K562 (cell line): ENCODE data around the gene ACSF3.

Experiments
- CTCF ChIP-seq, 3 experiments: IDR thresholded peaks in 2 of 3; conservative IDR thresholded peaks in 1 of 3; 2 replicates each; pipeline ENCODE4 v1.5.1; 2011 to 2012; ENCODE audit warnings: low read length in 3 of 3, mild to moderate bottlenecking in 3 of 3, control low read depth in 2 of 3, improper control_type of control experiment in 1 of 3, inconsistent platforms in 1 of 3, low read depth in 1 of 3, mixed read lengths in 1 of 3, moderate library complexity in 1 of 3; ENCODE audit not compliant: insufficient read depth in 2 of 3
- MTF1 ChIP-seq: fragments of 250-450 bp; sonication (Bioruptor Pico); IDR thresholded peaks from 2 replicates; pipeline ENCODE4 v1.9.0; 2021; ENCODE audit warnings: moderate library complexity, mild to moderate bottlenecking, inconsistent platforms, borderline replicate concordance
- MYC ChIP-seq, 2 experiments: fragments of 250-450 bp in 1 of 2; sonication (Bioruptor Pico) in 1 of 2; IDR thresholded peaks; 2 replicates each; pipeline versions ENCODE4 v1.5.1 to v1.6.1; 2012 to 2021; ENCODE audit warnings: low read depth in 2 of 2, borderline replicate concordance in 1 of 2, improper control_type of control experiment in 1 of 2, low read length in 1 of 2, mild to moderate bottlenecking in 1 of 2, moderate library complexity in 1 of 2
- POLR2AphosphoS5 ChIP-seq: IDR thresholded peaks from 2 replicates; pipeline ENCODE4 v1.6.1; 2011; ENCODE audit warnings: mild to moderate bottlenecking, low read depth, low read length, moderate library complexity; ENCODE audit not compliant: control insufficient read depth, insufficient read depth
- REST ChIP-seq, 2 experiments: fragments of 450-650 bp; formaldehyde crosslinking in 1 of 2; IDR thresholded peaks; 2 replicates each; pipeline versions ENCODE4 v1.4.0 to v1.6.1; 2014 to 2020; ENCODE audit warnings: mild to moderate bottlenecking in 2 of 2, borderline replicate concordance in 1 of 2, low read depth in 1 of 2
- USF2 ChIP-seq: sonication (generic); formaldehyde crosslinking; IDR thresholded peaks from 2 replicates; pipeline ENCODE4 v1.5.0; 2020; ENCODE audit warnings: missing genetic modification reagents
- ZNF280A ChIP-seq: fragments of 450-650 bp; IDR thresholded peaks from 2 replicates; pipeline ENCODE4 v1.6.1; 2018; ENCODE audit warnings: mild to moderate bottlenecking, low read depth; ENCODE audit not compliant: partially characterized antibody

GRCh38 chr16:89175280-89176146 lies 81.9 kb downstream of the ACSF3 start:
- TF ChIP-seq MYC (IDR thresholded peaks at IDR 0.05; ENCODE audit: low read depth, low read length) (no peak), MYC (CRISPR knock-in tag; IDR thresholded peaks at IDR 0.05; ENCODE audit: borderline replicate concordance, low read depth) (no peak), CTCF (IDR thresholded peaks at IDR 0.05 in 2 of 3, conservative IDR thresholded peaks at IDR 0.05 in 1 of 3; ENCODE audit: insufficient read depth in 2 of 3, low read depth in 1 of 3, low read length in 3 of 3) (no peak), MTF1 (CRISPR knock-in tag) (no peak), POLR2AphosphoS5 (no peak), REST (IDR thresholded peaks at IDR 0.05; ENCODE audit: borderline replicate concordance) (no peak), REST (CRISPR knock-in tag; IDR thresholded peaks at IDR 0.05; ENCODE audit: low read depth) (no peak), USF2 (peak; percentile 80), ZNF280A (no peak)
